Activated T-cell treated with anti-CD3 and anti-CD28 coated beads, Interleukin-2, amount 50 U/mL, for 4 hours (primary cell): ENCODE measurements around the gene LNX1. TPM values are rescaled to one million over a fixed set of nuclear protein-coding genes. Genes with fewer than 3 reads are reported as not detected.

Source experiments
- ATAC-seq, 2 donors: fragments of 200-7000 bp; cut with Tn5 transposase; one replicate each; pipeline ENCODE4 v1.10.0; 2021
- DNase-seq: peaks from one replicate; pipeline ENCODE4 v3.0.0-alpha.2; 2020
- H3K27me3 Mint-ChIP-seq: one replicate; pipeline ENCODE4 v1.8.0; 2021; ENCODE audit warnings: low read depth, mixed read lengths
- H3K36me3 Mint-ChIP-seq: one replicate; pipeline ENCODE4 v1.8.0; 2022; ENCODE audit warnings: mixed read lengths; ENCODE audit not compliant: insufficient read depth
- H3K4me1 Mint-ChIP-seq: one replicate; pipeline ENCODE4 v1.8.0; 2021; ENCODE audit warnings: low read depth, mixed read lengths
- H3K4me3 Mint-ChIP-seq: one replicate; pipeline ENCODE4 v1.8.0; 2021; ENCODE audit warnings: mild to moderate bottlenecking, moderate library complexity, mixed read lengths
- H3K9me3 Mint-ChIP-seq: one replicate; pipeline ENCODE4 v1.8.0; 2021; ENCODE audit warnings: mixed read lengths
- total RNA-seq, 3 donors: library from RNA; stranded (reverse); gene quantifications; one replicate each; pipeline ENCODE4 v1.2.1, GENCODE V29; 2021

The LNX1 gene
- total RNA-seq, 3 donors from 2014 or later: 0.05 TPM; not detected in 2

- Mint-ChIP-seq H3K4me3 (no peak overlapping the region), H3K36me3 (no peaks in the 10 kb centered on the region), H3K4me1 (no peaks in the 10 kb centered on the region), H3K27me3 (peaks cover 2% of the 10 kb centered on the region), H3K9me3 (no peaks in the 10 kb centered on the region)
- no peak for ATAC-seq
- no peak for DNase-seq
Measured at GRCh38 chr4:53574528-53574927, 16.8 kb downstream of the LNX1 start.

- no peaks in the 10 kb centered on the region for H3K9me3 Mint-ChIP-seq
- DNase-seq (no peak), ATAC-seq (no peak)
- no peaks in the 10 kb centered on the region for H3K36me3 Mint-ChIP-seq
- no peaks in the 10 kb centered on the region for H3K27me3 Mint-ChIP-seq
- H3K4me1 Mint-ChIP-seq: no peaks in the 10 kb centered on the region
- H3K4me3 Mint-ChIP-seq: no peak overlapping the region
Measured at GRCh38 chr4:53573696-53574095, 17.6 kb downstream of the LNX1 start.

DNA sequence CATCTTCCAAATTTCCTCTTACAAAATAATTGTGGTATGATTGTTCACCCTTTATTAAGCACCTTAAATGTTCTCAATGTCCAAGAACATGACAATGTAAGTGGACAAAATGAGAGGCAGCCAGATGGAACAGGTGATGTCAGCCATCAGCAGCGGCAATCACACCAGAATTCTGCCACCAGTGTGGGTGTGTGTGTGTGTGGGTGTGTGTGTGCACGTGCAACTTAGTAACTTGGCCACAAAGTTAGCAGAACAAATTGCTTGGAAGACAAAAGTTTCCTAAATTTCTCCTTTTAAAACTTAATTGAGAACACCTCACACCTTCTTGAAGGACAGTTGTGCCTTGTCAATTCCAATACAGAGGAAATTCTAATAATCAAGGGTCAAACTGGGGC, 18.7 kb downstream of the LNX1 start:
- no peaks in the 10 kb centered on the region for H3K36me3 Mint-ChIP-seq
- no peaks in the 10 kb centered on the region for H3K4me1 Mint-ChIP-seq
- no peak for ATAC-seq
- no peak for DNase-seq
- H3K27me3 Mint-ChIP-seq: no peaks in the 10 kb centered on the region
- H3K9me3 Mint-ChIP-seq: no peaks in the 10 kb centered on the region
- H3K4me3 Mint-ChIP-seq: no peak overlapping the region

DNA sequence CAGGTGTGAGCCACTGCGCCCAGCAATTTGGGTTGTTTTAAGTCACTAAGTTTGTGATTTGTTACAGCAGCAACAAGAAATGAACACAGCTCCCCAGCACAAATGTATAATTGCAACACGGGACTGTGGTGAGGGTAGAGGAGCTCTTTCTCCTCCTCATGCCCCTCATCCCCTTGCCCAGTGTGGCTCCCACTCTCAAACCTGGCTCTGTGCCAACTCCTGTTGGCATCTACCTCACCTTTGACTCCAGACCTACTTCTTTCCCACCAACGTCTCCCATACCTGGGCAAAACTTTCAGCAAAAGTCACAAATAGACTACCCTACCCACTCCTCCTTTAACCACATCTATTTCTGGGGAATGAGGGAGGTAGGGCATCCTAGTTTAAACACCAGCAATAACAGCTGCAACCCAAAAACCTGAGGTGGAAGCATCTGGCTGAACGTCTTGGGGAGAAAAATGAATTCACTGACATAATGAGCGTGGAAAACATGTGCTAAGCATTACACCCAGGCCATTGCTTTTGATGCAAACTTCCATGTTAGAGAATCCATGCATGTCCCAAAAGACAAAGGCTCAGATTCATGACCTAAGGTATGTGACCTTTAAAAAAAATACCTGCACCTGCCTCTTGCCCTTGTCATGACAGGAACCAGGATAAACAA, 19.2 kb downstream of the LNX1 start:
- no peaks in the 10 kb centered on the region for H3K4me1 Mint-ChIP-seq
- no peaks in the 10 kb centered on the region for H3K36me3 Mint-ChIP-seq
- H3K27me3 Mint-ChIP-seq: no peaks in the 10 kb centered on the region
- H3K4me3 Mint-ChIP-seq: no peak overlapping the region
- DNase-seq: no peak
- ATAC-seq: no peak
- no peaks in the 10 kb centered on the region for H3K9me3 Mint-ChIP-seq

DNA sequence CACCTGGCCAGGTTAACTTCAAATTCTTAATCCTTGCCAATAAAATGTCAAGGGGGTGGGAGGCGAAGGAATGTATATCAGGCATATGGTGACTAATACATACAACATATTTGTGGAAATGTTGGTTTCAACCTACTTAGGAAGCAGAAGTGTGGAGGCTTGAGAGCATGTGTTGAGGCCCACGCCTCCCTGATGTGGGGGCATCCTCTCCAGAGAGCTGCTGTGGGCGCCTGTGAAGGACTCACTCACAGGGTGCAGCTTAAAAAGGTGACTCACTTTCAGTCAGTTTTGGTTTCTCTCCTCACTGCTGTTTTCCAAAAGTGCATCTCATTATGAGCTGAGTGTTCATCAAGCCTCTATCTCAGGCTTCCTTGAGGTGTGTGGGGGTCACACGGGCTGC, 27.5 kb downstream of the LNX1 start:
- Mint-ChIP-seq H3K27me3 (peaks cover 10% of the 10 kb centered on the region), H3K4me3 (no peak overlapping the region), H3K36me3 (no peaks in the 10 kb centered on the region), H3K4me1 (no peaks in the 10 kb centered on the region), H3K9me3 (no peaks in the 10 kb centered on the region)
- ATAC-seq (peak; percentile 76 to 93), DNase-seq (no peak)

DNA sequence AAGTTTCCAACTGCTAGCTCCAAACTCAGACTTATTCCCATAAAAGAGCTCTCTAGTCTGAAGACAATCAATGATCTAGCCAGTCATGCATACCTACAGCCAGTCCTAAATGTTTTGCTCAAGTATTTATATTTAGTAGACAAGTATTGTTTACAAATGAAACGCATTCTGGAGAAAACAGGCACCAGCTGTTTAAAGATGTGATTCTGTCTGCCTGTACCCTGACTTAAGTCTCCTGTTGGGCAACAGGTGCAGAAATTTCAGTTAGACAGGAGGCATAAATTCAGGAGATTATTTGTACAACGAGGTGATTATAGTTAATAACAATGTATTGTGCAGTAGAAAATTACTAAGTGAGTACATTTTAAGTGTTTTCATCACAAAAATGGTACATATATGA, 28.9 kb downstream of the LNX1 start:
- Mint-ChIP-seq H3K4me3 (no peak overlapping the region), H3K36me3 (no peaks in the 10 kb centered on the region)
- DNase-seq: no peak

GRCh38 chr4:53559021-53559620, 32.2 kb downstream of the LNX1 start:
- ATAC-seq: no peak
- H3K4me1 Mint-ChIP-seq: no peaks in the 10 kb centered on the region

More for the DNA sequence above, 28.9 kb downstream of the LNX1 start:
- no peaks in the 10 kb centered on the region for H3K9me3 Mint-ChIP-seq
- peaks cover 10% of the 10 kb centered on the region for H3K27me3 Mint-ChIP-seq
- H3K4me1 Mint-ChIP-seq: no peaks in the 10 kb centered on the region
- no peak for ATAC-seq

DNA sequence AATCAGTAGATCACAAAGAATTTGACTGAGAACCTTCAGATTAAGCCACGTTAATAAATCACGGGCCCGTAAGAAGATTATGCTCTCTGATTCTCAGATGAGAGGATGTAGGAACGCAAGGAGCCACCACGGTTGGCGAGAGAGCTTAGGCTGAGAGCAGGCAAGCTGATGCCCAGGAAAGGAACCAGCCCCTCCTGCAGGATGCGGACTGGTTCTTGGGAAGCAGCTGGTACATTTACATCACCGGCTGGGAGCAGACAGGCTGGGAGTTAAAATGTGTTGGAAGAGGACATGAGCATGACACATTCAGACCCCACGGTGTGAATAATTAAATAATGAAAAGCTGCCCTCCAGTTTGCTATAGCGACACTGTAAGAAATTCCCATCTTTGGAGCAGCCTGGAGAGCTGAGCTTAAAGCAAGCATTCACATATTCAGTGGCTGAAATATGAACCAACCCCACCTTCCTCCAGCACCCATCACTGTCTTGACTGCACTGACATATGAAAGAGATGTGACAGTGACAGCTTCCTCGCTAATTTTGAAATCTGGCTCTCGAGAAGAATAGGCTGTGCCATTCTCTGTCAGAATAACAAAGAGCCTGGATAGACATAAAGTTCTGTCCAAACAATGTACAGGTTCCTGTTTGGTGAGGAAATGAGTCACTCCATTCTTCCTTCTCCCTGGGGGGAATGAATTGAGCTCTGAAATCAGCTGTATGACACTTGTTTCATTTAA, 33.1 kb downstream of the LNX1 start:
- Mint-ChIP-seq H3K4me3 (no peak overlapping the region), H3K9me3 (no peaks in the 10 kb centered on the region), H3K36me3 (no peaks in the 10 kb centered on the region), H3K4me1 (no peaks in the 10 kb centered on the region), H3K27me3 (peaks cover 10% of the 10 kb centered on the region)
- no peak for DNase-seq
- no peak for ATAC-seq

More at GRCh38 chr4:53559021-53559620, 32.2 kb downstream of the LNX1 start:
- no peak overlapping the region for H3K4me3 Mint-ChIP-seq
- no peaks in the 10 kb centered on the region for H3K36me3 Mint-ChIP-seq
- no peaks in the 10 kb centered on the region for H3K9me3 Mint-ChIP-seq
- DNase-seq: no peak
- peaks cover 10% of the 10 kb centered on the region for H3K27me3 Mint-ChIP-seq

DNA sequence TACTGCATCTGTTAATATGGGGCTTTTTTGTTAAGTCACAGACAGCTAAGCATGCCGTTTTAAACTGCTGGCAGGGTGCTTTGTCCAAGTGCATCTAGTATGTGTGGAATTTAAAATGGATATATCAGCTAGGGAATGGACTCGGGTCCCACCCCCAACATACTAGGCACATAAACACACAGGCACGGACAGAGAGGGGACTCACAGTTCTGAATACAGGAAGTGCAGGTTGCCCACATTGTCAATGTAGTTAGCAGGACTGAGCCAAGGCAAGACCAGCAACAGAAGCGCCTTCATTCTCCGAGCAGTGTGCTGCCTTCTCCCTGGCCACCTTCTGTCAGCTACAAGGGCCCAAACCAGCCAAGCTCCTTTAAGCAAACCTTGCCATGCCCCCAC, 33.6 kb downstream of the LNX1 start:
- Mint-ChIP-seq H3K4me3 (no peak overlapping the region), H3K27me3 (peaks cover 10% of the 10 kb centered on the region), H3K4me1 (no peaks in the 10 kb centered on the region), H3K36me3 (no peaks in the 10 kb centered on the region), H3K9me3 (no peaks in the 10 kb centered on the region)
- no peak for ATAC-seq
- DNase-seq: no peak

DNA sequence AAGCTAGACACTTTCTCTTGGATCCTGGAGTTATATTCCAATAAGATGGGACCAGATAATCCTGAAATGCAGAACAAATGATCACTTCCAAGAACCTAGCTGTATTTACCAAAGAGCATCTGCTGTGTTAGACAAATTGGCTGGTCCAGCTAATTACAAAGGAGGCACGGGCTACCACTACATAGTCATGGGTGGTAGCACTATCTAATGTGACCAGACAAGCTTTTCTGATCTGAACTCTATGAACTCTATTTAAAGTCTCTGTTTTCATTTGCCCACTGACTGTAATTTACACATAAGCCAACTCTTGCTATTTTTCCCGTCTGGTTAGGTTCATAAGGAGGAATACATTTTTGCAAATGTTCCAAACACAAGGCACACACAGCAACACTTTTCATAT, 34.6 kb downstream of the LNX1 start:
- no peaks in the 10 kb centered on the region for H3K9me3 Mint-ChIP-seq
- no peak overlapping the region for H3K4me3 Mint-ChIP-seq
- no peaks in the 10 kb centered on the region for H3K4me1 Mint-ChIP-seq
- no peaks in the 10 kb centered on the region for H3K36me3 Mint-ChIP-seq
- ATAC-seq (no peak), DNase-seq (no peak)
- peaks cover 8% of the 10 kb centered on the region for H3K27me3 Mint-ChIP-seq

DNA sequence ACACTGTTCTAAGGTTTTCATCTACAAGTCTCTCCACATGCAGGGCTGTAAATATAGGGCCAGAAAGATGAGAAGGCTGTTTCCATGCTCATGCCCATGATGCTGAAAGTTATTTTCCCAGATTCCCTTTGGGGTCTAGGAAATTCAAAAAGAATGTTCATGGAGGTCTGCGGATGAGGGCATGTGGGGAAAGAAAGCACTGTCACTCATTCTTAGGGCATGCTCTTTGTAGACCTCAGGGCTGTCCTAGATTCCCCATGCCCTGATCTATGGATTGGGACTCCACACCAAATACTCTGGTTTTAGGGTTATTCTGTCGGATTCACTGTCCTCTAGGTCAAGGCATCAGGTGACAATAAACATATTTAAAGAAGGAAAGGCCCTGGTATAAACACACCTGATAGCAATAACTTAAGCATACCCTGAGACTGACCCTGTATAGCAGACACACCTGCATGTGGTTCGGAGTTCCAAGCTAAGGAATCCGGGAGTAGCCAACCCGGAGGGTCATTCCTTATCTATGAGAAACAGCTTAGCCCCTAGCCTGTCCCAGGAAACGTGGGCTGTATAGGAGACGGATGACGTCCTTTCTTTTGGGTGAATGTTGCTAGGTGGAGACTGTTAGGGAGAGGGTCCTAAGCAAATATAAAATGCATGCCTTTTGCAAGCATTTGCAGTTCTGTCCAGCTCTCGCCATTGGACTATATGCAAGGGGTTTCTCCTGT, 37.6 kb downstream of the LNX1 start:
- no peaks in the 10 kb centered on the region for H3K36me3 Mint-ChIP-seq
- peaks cover 4% of the 10 kb centered on the region for H3K9me3 Mint-ChIP-seq
- H3K4me3 Mint-ChIP-seq: no peak overlapping the region
- peaks cover 2% of the 10 kb centered on the region for H3K27me3 Mint-ChIP-seq
- H3K4me1 Mint-ChIP-seq: no peaks in the 10 kb centered on the region
- ATAC-seq: no peak
- no peak for DNase-seq

GRCh38 chr4:53552711-53553110, 38.6 kb downstream of the LNX1 start:
- DNase-seq: no peak
- Mint-ChIP-seq H3K9me3 (peaks cover 6% of the 10 kb centered on the region), H3K4me1 (no peaks in the 10 kb centered on the region), H3K27me3 (peaks cover 2% of the 10 kb centered on the region), H3K4me3 (no peak overlapping the region), H3K36me3 (no peaks in the 10 kb centered on the region)
- no peak for ATAC-seq

GRCh38 chr4:53551958-53552357, 39.3 kb downstream of the LNX1 start:
- H3K9me3 Mint-ChIP-seq: peaks cover 6% of the 10 kb centered on the region
- ATAC-seq: no peak
- H3K4me1 Mint-ChIP-seq: no peaks in the 10 kb centered on the region
- DNase-seq: no peak
- peaks cover 2% of the 10 kb centered on the region for H3K27me3 Mint-ChIP-seq
- H3K36me3 Mint-ChIP-seq: no peaks in the 10 kb centered on the region
- no peak overlapping the region for H3K4me3 Mint-ChIP-seq

- no peaks in the 10 kb centered on the region for H3K36me3 Mint-ChIP-seq
- ATAC-seq (no peak), DNase-seq (no peak)
- peaks cover 6% of the 10 kb centered on the region for H3K9me3 Mint-ChIP-seq
- peaks cover 4% of the 10 kb centered on the region for H3K27me3 Mint-ChIP-seq
- no peaks in the 10 kb centered on the region for H3K4me1 Mint-ChIP-seq
- no peak overlapping the region for H3K4me3 Mint-ChIP-seq
Measured at GRCh38 chr4:53551281-53551864, 39.9 kb downstream of the LNX1 start.
